ENCODE data around the gene ATN1.

GRCh38 chr12:6916426-6917200 is 11.1 kb upstream of the ATN1 start:
- TF ChIP-seq POLR2AphosphoS5 (IDR thresholded peaks at IDR 0.05) (no peak), POLR2A (IDR thresholded peaks at IDR 0.05) (no peak), CTCF (IDR thresholded peaks at IDR 0.05) (no peak)

All from sigmoid colon (tissue), 4 donors.